ENCODE results near the gene MICU1.

DNA sequence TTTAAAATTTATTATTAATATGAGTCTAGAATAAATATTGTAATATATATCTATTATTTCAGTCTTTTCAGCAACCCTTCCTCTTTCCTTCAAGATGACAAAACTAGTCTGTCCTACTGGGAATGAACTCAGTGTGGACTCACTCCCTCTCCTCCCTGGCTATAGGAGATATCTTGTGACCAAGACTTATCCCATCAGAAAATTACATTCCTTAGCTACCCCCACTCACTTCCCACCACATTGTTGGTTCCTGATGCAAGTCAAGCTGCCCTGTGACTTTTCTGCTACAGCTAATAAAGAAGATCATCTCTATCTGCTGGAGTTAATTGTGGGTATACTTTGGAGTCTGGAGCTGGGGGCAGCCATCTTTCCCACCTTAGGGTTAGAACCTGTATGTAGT, 38.1 kb upstream of the MICU1 start:
- TF ChIP-seq, protein P1, sequence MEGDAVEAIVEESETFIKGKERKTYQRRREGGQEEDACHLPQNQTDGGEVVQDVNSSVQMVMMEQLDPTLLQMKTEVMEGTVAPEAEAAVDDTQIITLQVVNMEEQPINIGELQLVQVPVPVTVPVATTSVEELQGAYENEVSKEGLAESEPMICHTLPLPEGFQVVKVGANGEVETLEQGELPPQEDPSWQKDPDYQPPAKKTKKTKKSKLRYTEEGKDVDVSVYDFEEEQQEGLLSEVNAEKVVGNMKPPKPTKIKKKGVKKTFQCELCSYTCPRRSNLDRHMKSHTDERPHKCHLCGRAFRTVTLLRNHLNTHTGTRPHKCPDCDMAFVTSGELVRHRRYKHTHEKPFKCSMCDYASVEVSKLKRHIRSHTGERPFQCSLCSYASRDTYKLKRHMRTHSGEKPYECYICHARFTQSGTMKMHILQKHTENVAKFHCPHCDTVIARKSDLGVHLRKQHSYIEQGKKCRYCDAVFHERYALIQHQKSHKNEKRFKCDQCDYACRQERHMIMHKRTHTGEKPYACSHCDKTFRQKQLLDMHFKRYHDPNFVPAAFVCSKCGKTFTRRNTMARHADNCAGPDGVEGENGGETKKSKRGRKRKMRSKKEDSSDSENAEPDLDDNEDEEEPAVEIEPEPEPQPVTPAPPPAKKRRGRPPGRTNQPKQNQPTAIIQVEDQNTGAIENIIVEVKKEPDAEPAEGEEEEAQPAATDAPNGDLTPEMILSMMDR (IDR thresholded peaks at IDR 0.05; ENCODE audit: insufficient read depth, low read length, poor library complexity, severe bottlenecking) = no peak
- no peak for TF ChIP-seq EZH2phosphoT487 (conservative IDR thresholded peaks at IDR 0.05; ENCODE audit: low read length)

Data from SU-DHL-6 (cell line).